Right atrium auricular region (tissue), 2 donors: ENCODE measurements around the gene CARMIL1. TPM values are rescaled to one million over a fixed set of nuclear protein-coding genes. Genes with fewer than 3 reads are reported as not detected.

Experiments
- DNase-seq: peaks from one replicate; pipeline ENCODE4 v3.0.0-alpha.2; 2019; ENCODE audit warnings: low spot score
- H3K27ac ChIP-seq, 2 donors: fragments of 200-600 bp; sonication (generic); 1 replicate in 1 of 2; 2 replicates in 1 of 2; pipeline ENCODE4 v1.5.1; 2016 to 2019
- H3K27me3 ChIP-seq, 2 donors: fragments of 200-600 bp; sonication (generic); one replicate each; pipeline versions ENCODE4 v1.5.1 to v1.6.0; 2017 to 2019
- H3K36me3 ChIP-seq: fragments of 200-600 bp; sonication (generic); one replicate; pipeline ENCODE4 v1.5.1; 2016
- H3K4me1 ChIP-seq, 2 donors: fragments of 200-600 bp; sonication (generic); one replicate each; pipeline versions ENCODE4 v1.5.1 to v1.6.0; 2017 to 2019
- H3K4me3 ChIP-seq, 2 donors: fragments of 200-600 bp; sonication (generic); 1 replicate in 1 of 2; 2 replicates in 1 of 2; pipeline ENCODE4 v1.5.1; 2017 to 2019; ENCODE audit warnings: mild to moderate bottlenecking in 1 of 2, moderate library complexity in 1 of 2
- H3K9me3 ChIP-seq, 2 donors: fragments of 200-600 bp; sonication (generic); one replicate each; pipeline ENCODE4 v1.5.1; 2019
- total RNA-seq, 2 donors: library from RNA; depleted of rRNA; stranded (reverse); fragments of >200 nt; gene quantifications; one replicate each; pipeline ENCODE4 v1.1.0, GENCODE V29; 2016
- TF ChIP-seq, protein P1 (sequence below), 2 donors: fragments of 200-600 bp; sonication (generic); IDR thresholded peaks; one replicate each; pipeline ENCODE4 v1.5.1; 2019; ENCODE audit warnings: antibody characterized with exemption in 2 of 2

Gene CARMIL1
- total RNA-seq, 2 donors from 2014 or later: 7.9 to 29.4 TPM

GRCh38 chr6:25302677-25303128 is 23.5 kb downstream of the CARMIL1 start:
- Histone ChIP-seq H3K4me3 (no peak overlapping the region), H3K4me1 (peaks cover 0 to 30% of the 10 kb centered on the region in 2 donors), H3K27ac (peak overlapping the region; percentile 2 to 69), H3K27me3 (no peaks in the 10 kb centered on the region), H3K9me3 (no peaks in the 10 kb centered on the region), H3K36me3 (no peaks in the 10 kb centered on the region)
- no peak for DNase-seq
- TF ChIP-seq, protein P1, sequence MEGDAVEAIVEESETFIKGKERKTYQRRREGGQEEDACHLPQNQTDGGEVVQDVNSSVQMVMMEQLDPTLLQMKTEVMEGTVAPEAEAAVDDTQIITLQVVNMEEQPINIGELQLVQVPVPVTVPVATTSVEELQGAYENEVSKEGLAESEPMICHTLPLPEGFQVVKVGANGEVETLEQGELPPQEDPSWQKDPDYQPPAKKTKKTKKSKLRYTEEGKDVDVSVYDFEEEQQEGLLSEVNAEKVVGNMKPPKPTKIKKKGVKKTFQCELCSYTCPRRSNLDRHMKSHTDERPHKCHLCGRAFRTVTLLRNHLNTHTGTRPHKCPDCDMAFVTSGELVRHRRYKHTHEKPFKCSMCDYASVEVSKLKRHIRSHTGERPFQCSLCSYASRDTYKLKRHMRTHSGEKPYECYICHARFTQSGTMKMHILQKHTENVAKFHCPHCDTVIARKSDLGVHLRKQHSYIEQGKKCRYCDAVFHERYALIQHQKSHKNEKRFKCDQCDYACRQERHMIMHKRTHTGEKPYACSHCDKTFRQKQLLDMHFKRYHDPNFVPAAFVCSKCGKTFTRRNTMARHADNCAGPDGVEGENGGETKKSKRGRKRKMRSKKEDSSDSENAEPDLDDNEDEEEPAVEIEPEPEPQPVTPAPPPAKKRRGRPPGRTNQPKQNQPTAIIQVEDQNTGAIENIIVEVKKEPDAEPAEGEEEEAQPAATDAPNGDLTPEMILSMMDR (IDR thresholded peaks at IDR 0.05): no peak

- no peak for DNase-seq
- Histone ChIP-seq H3K27me3 (no peaks in the 10 kb centered on the region), H3K9me3 (no peaks in the 10 kb centered on the region), H3K4me1 (peaks cover 0 to 24% of the 10 kb centered on the region in 2 donors), H3K27ac (peak overlapping the region; percentile 2 to 69), H3K4me3 (no peak overlapping the region), H3K36me3 (no peaks in the 10 kb centered on the region)
- TF ChIP-seq, protein P1 (IDR thresholded peaks at IDR 0.05): no peak
Measured at GRCh38 chr6:25303254-25303653, 24.1 kb downstream of the CARMIL1 start.

GRCh38 chr6:25306379-25306778 is 27.2 kb downstream of the CARMIL1 start:
- Histone ChIP-seq H3K27ac (no peak overlapping the region), H3K36me3 (no peaks in the 10 kb centered on the region), H3K9me3 (no peaks in the 10 kb centered on the region), H3K27me3 (no peaks in the 10 kb centered on the region), H3K4me1 (peaks cover 0 to 18% of the 10 kb centered on the region in 2 donors), H3K4me3 (no peak overlapping the region)
- TF ChIP-seq, protein P1 (IDR thresholded peaks at IDR 0.05): no peak
- no peak for DNase-seq

DNA sequence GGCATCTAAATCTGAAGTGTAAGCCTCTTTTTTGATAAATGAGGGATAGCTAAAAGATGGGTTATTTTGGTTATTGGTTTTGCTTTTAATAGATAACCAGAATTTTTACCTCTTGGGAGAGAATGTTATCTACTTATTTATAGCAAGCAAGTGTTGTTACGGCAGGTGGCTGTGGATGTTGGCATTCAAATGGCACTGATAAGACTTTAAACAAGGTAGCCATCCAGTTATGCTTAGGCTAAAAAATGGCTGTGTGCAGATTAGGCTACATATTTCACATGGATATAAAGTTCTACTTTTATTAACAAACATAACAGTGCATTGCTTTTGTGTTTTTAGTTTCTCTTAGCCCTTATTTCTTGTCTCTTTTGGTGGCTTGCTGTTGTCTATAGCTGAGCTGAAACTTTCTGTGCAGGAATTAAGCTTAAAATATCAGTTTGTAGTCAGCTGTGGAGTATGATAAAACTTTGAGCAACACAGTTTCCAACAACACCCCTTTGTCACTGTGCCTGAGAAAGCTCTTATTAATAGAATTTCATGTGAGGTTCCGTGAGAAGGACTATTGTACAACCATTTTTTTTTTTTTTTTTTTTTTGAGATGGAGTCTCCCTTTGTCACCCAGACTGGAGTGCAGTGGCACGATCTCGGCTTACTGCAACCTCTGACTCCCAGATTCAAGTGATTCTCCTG is 28.8 kb downstream of the CARMIL1 start:
- no peak for DNase-seq
- Histone ChIP-seq H3K27me3 (no peaks in the 10 kb centered on the region), H3K36me3 (no peaks in the 10 kb centered on the region), H3K4me1 (peaks cover 0 to 17% of the 10 kb centered on the region in 2 donors), H3K4me3 (no peak overlapping the region), H3K27ac (peak overlapping the region in 1 of 2 donors; percentile 53), H3K9me3 (no peaks in the 10 kb centered on the region)
- TF ChIP-seq, protein P1 (IDR thresholded peaks at IDR 0.05): no peak

DNA sequence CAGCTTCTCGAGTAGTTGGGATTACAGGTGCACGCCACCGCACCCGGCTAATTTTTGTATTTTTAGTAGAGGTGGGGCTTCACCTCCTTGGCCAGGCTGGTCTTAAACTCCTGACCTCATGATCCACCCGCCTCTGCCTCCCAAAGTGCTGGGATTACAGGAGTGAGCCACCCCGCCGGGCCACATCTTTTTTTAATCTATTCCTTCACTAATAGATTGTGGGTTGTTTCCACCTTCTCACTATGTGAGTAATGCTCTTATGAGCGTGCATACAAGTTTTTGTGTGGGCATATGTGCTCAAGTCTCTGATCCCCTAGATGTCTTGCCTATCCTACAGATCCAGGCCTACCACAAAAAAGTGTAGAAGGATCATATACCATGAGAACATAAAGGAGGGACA is 30.7 kb downstream of the CARMIL1 start:
- Histone ChIP-seq H3K27ac (no peak overlapping the region), H3K4me1 (peaks cover 0 to 17% of the 10 kb centered on the region in 2 donors), H3K9me3 (no peaks in the 10 kb centered on the region), H3K36me3 (no peaks in the 10 kb centered on the region), H3K4me3 (no peak overlapping the region), H3K27me3 (no peaks in the 10 kb centered on the region)
- TF ChIP-seq, protein P1 (IDR thresholded peaks at IDR 0.05): no peak
- DNase-seq: no peak
